ENCODE results near the gene CDC14A.
"Not testable (repeated sequence)": the region's sequence is repeated elsewhere in the genome, so short reads cannot be mapped to it uniquely, and the experiment has no call there.

DNA sequence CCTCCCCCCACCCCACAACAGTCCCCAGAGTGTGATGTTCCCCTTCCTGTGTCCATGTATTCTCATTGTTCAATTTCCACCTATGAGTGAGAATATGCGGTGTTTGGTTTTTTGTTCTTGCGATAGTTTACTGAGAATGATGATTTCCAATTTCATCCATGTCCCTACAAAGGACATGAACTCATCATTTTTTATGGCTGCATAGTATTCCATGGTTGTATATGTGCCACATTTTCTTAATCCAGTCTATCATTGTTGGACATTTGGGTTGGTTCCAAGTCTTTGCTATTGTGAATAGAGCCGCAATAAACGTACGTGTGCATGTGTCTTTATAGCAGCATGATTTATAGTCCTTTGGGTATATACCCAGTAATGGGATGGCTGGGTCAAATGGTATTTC, 21.6 kb downstream of the CDC14A start:
- TF ChIP-seq, protein P1, sequence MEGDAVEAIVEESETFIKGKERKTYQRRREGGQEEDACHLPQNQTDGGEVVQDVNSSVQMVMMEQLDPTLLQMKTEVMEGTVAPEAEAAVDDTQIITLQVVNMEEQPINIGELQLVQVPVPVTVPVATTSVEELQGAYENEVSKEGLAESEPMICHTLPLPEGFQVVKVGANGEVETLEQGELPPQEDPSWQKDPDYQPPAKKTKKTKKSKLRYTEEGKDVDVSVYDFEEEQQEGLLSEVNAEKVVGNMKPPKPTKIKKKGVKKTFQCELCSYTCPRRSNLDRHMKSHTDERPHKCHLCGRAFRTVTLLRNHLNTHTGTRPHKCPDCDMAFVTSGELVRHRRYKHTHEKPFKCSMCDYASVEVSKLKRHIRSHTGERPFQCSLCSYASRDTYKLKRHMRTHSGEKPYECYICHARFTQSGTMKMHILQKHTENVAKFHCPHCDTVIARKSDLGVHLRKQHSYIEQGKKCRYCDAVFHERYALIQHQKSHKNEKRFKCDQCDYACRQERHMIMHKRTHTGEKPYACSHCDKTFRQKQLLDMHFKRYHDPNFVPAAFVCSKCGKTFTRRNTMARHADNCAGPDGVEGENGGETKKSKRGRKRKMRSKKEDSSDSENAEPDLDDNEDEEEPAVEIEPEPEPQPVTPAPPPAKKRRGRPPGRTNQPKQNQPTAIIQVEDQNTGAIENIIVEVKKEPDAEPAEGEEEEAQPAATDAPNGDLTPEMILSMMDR (IDR thresholded peaks at IDR 0.05), result not testable (repeated sequence)
- not testable (repeated sequence) for TF ChIP-seq POLR2A, EP300 (IDR thresholded peaks at IDR 0.05)
